NOMO-1 (cell line): ENCODE results near the gene ZMPSTE24.
A peak's percentile ranks its signal among the peaks of the same experiment; 100 is the strongest.

Experiments used
- DNase-seq, 2 experiments: peaks; one replicate each; lab custom pipeline; 2025; ENCODE audit not compliant: unreplicated experiment in 2 of 2; lab: John Stamatoyannopoulos, UW

ZMPSTE24 gene

DNA sequence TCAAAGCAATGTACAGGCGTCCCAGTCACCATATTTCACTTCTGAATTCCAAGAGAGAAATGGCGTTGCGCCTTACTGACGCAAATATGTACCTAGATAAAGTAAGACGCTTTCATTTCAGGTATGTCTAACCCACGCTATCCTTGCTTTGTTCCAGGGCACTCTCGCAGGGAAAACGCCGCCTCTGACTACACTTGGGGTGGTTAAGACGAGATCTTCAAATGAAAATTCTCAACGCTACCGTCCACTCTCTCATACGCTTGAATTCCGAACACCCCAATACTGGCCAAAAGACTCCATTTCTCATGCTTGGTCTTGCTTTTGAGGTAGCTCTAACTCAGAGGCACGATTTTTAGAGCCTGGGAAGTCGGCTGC, 736 bp upstream of the ZMPSTE24 start:
- peak in 1 of 2 experiments; percentile 65 for DNase-seq

DNA sequence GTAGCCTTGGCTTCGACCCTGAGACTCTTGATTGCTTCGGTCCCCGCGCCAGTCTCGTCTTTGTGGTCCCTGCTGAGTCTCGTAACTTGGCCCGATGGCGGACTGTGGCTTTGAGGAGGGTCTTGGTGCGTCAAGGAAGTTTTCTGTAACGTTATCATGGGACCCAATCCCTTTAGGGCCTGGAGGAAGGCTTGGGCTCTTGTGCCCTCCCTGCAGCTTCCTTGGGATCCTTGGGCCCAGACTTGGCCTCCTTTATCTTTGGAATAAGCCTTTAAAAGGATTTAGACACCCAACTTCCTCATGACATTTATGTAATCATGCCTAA, 371 bp downstream of the ZMPSTE24 start:
- DNase-seq, result peak in 1 of 2 experiments; percentile 10

DNA sequence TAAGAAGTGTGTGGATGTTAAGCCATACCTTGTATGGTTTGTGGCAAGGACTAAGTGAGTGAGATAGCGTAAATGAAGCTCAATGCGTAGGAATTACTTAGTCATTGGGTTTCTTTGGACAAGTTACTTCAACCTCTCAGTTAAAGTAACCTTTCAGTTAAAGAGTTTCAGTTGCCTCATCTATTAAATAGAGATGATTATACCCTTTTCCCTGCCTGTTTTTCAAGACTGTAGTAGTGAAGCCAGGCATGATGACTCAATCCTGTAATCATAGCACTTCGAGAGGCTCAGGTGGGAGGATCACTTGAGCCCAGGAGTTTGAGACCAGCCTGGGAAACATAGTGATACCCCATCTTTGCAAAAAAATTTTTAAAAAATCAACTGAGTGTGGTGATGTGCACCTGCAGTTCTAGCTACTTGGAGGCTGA, 6.3 kb downstream of the ZMPSTE24 start:
- DNase-seq, result no peak

DNA sequence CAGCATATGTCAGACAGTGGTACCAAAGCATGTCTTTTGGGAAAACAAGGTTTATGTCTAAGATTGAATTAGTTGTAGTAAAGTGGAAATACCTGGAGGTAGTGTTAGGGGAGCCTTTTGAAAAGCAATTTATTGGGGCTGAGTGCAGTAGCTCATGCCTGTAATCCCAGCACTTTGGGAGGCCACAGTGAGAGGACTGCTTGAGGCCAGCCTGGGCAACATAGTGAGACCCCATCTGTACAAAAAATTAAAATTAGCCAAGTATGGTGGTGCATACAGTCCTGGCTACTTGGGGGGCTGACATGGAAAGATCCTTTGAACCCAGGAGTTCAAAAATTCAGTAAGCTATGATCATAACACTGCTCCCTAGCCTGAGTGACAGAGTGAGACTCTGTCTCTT, 7.3 kb downstream of the ZMPSTE24 start:
- DNase-seq, result no peak

DNA sequence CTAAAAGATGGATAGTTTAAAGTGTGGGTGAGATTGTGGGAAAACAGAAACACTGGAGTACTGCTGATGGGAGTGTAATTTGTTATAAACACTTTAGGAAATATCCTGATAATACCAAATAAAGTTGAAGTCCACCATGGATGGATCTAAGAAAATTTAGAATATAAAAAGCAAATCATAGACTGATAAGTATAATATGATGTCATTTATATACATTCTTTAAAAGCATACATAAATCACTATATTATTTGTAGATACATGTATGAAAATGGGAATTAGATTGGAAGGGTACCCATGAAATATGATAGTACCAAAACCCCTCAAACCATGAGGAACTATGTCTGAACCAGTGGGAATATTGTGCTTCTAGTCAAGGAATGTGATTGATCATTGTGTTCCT, 7.9 kb downstream of the ZMPSTE24 start:
- no peak for DNase-seq

DNA sequence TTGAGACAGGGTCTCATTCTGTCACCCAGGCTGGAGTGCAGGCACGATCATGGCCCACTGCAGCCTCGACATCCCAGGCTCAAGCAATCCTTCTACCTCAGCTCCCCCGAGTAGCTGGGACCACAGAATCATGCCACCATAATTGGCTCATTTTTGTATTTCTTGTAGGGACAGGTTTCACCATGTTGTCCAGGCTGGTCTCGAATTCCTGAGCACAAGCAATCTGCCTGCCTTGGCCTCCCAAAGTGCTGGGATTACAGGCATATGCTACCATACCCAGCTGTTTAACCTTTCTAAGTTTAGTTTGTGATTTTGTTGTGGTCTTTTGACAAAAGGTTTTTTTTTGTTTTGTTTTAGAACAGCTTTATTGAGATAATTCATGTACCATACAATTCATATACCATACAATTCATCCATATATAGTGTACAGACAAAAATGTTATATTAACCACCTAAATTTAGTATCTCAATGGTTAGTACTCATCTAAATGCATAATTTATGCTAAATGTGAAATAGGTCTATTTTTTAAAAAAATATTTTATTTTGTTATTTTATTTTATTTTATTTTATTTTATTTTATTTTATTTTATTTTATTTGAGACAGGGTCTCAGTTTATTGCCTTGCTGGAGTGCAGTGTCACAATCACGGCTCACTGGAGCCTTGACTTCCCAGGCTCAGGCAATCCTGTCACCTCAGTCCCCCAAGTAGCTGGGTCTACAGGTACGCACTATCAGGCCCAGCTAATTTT, 8.9 kb downstream of the ZMPSTE24 start:
- DNase-seq, result no peak

DNA sequence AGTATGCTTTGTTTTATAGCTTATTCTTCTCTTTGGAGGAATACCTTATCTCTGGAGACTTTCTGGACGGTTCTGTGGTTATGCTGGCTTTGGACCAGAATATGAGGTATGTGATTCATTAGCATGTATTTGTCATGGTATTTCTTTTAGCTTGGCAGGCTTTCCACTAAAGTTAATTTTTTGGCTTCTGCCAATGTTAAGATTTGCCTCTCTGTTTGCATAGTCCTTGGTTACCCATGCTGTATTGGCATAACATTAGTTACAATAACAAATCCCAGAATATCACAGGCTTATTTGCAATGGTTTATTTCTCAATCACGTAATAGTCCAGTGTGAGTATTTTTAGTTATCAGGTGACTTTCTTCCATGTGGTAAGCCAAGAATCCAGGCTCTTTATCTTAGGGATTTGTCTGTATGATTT, 9.7 kb downstream of the ZMPSTE24 start:
- no peak for DNase-seq

DNA sequence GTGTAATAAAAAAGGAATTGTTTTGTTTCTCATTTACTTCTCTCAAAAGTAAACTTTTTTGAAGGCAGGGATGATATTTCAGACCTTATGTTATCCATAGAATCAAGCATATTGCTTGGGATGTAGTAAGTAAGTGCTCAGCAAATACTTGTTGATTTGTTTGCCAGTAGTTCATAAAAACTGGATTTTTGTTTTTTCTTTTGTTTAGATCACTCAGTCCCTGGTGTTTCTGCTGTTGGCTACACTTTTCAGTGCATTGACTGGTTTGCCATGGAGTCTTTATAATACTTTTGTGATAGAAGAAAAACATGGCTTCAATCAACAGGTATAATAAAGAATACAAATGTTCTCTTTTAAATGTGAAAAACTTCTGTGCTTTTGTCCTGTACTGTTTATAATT, 10.2 kb downstream of the ZMPSTE24 start:
- no peak for DNase-seq

DNA sequence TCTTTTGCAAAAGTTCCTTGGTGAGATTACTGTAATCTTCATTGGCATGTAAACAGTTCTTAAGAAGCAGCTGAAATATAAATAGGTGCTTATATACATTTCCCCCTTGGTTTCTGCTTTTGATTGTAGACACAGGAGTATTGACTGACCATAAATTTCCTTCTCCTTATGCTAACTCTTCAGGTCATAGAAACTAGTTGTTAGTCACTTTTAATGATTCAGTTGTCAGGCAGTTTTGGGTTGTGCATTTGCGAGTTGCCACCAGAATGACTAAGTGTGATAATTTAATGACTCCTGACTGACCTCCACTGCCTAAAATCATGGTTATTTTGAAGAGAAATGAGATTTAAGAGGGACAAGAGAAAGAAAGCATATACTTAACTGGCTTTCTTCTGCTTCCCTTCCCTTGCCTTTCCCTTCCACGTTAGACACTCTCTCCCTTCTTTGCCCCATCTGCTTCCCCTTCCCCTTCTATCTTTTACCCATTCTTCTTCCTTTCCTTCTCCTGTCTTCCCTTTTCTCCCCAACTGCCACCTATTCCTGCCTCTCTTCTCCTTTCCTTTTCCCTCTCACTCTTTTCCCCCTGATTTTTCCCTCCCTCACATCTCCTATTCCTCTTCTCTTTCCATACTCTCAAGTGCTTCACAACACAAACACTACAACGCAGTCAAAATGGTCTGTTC, 12.3 kb downstream of the ZMPSTE24 start:
- DNase-seq, result no peak

DNA sequence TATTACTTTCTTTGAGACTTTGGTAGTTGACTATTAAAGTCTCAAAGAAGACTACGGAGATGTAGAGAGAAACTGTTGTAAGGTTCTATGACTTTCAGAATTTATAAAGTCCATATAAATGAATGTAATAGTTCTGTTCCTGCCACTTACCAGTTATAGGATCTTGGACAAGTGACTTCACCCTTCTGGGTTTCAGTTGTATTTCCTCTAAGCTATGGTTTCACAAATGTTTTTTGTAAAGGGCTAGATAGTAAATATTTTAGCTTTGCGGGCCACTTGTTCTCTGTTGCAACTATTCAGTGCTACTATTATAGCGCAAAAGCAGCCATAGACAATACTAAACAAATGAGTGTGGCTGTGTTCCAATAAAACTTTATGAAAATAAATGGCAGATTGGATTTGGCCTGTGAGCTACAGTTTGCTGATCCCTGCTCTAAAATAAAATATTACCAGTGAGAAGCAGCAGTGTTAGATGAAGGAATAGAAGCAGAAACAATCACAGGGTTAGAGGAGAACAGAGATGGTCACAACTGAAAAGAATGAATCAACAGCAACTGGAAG, 14.7 kb downstream of the ZMPSTE24 start:
- no peak for DNase-seq

DNA sequence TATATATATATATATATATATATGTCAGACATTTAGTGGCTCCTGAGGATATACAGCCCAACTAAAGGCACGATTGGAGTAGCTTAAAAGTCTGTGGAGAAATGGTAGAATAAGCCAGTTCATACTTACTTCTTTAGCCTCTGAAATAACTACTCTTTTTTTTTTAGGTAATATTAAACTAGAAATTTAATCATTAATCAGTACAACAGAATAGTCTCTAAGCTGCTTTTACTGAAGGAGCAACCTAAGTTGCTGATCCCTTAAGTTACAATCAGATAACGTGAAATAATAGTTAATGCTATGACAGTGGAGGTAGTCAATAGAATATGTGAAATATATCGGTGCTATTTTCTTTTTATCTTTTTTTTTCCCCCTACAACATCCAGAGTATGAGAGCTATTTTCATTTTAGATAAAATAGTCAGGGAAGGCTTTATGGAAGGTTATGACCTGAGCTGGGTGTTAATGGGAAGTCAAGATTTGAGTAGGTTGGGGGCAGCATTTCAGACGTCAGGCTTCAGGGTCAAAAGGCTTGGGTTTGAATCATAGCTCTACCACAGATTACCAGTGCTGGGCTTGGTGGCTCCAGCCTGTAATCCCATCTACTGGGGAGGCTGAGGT, 15.6 kb downstream of the ZMPSTE24 start:
- no peak for DNase-seq

DNA sequence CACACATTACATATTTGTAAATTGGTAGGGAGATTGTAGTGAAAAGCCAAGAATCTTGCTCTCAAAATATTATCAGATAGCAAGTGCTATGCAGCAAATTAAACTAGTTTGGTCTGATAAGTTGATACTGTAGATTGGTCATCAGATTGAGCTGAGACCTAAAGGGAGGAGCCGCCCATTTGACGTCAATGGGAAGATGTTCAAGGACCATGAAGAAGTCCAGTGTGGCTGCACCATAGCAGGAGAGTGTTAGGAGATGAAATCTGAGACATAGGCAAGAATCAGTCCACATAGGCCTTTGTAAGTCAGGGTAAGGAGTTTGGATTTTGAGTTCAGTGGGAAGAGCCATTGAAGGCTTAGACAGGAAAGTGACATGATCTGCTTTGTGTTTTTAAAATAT, 16.3 kb downstream of the ZMPSTE24 start:
- no peak for DNase-seq

DNA sequence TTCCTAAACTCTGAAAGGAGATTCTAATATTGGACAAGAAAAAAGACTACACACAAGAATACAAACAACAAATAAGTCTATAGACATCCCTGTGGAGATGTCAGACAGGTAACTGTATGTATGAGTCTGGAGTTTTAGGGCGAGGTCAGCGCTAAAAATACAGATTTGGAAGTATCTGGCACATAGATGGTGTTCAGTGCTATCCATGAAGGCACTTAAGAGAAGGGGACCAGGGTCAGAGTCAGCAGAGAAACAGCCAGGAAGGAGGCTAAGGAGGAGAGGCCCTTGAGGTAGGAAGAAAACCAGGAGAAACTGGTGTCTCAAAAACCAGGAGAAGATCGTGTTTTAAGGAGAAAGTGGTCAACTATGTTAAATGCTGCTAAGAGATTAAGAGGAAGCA, 18.1 kb downstream of the ZMPSTE24 start:
- DNase-seq, result no peak

DNA sequence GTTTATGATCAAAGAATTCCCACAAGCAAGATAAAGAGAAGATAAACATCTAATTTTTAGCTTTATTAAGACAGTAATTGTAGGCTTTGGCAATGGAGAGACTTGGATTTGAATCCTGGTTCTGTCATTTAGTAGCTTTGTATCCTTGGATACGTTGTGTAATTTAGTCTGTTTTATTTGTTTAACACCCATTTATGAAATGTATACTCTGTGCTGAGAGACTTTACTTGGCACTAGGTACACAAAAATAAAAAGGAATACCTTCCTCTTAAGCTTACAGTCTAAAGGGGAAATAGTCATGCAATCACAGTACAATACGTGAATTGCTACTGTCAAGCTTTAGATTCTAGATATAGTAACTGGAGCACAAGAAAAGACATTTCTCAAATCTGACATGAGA, 23.8 kb downstream of the ZMPSTE24 start:
- DNase-seq, result no peak

DNA sequence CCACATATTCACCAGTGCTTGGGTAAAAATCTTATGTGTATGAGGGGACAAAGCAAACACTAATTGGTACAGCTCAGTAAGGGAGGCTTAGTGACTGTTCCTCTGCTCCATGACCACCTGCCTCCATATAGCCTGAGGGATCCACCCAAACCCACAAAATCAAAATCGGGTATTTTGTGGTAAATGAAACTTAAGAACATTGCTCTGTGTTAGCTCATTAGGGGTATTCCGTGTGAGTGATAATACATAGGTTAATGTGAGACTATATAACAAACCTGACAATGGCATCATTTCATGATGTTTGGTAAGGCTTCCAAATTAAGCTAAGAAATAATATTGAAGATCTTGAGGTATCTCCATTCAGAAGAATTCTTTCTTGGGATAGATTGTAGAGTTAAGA, 33.3 kb downstream of the ZMPSTE24 start:
- no peak for DNase-seq

DNA sequence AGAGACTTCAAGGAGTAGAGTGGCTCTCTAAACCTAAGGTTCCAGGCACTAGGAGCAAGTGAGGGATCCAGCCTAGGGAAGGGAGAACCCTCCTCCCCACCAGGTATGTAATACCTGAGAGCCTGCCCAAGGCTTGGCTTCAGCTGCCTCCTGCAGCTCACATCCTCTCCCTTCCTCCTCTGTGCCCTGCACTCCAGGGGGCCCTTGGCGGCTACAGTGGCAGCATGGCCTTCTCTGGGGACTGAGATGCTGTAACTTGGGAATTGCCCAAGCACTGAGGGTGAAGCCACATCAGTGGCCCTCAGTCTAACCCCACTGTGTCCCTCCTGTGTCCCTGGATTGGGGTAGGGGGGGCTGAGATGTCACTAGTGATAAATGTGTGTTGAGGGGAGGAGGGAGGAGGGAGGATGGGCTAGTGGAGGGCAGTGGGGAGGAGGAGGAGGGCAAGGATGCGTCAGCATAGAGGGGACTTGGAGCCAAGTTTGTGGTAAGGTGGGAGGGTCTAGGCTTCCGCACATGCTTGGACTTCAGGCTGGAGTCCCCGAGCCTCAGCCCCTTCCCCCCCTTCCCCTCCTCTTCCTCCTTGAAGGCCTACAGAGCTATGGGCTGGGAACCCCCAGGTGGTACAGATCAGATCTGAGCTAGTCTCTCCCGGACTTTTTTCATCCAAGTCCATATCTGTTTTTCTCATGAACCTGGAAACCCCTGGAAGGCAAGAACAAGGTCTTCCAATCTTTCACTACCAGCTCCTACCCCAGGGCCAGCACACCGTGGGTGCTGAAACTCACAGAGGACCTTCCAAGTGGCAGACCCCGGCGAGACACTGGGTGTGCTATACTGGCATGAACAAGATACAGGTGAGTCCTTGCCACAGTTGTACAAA, 41.6 kb downstream of the ZMPSTE24 start:
- no peak for DNase-seq

DNA sequence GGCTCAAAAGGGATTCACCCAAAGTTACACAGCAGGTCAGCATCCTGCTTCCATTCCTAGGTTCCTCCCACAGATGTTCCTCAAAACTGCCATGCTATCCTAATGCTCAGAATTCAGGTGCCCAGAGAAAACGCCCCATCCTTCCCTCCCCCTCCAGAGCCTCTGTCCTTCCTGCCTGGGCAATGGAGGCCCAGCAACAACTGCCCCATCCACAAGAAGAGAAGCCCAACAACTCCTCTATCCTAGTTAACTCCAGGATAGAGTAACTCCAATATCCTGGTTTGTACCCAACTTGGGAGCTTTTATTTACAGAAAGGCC, 42.2 kb downstream of the ZMPSTE24 start:
- no peak for DNase-seq

DNA sequence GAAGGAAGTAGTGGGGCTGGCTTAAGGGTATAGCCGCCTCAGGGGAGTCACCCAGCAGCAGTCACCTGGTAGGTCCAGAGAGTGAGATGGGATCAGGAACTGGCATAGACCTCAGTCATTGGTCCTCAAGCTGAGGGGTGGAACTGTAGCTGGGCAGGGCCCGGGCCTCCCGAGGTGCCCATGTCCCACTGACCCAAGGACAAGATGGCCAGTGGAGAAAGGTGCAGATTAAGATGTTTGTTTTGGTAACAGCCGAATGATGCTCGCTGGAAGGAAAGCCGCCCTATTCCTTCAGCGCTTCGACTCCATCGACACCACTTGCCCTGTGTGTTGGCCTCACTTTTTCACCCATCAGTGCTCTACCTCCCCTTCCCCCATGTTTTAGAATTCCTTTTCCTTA, 42.6 kb downstream of the ZMPSTE24 start:
- no peak for DNase-seq

DNA sequence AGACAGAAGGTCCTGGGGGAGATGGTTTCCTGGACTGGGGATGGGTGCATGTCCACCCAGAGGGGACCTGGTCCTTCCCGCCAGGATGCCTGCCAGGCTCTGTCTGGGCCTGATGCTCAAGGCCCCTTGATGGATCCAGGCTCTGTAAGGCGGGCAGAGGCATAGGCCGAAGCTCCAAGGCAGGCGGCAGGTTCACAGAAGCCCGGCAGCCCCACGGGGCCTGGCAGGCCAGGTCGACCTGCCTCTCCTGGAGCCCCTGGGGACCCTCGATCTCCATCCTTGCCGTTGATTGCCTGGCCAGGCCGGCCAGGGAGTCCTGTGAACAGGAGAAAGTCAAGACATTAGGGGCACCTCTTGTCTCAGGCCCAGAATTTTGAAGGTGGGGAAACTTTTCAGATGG, 43.0 kb downstream of the ZMPSTE24 start:
- DNase-seq, result no peak

DNA sequence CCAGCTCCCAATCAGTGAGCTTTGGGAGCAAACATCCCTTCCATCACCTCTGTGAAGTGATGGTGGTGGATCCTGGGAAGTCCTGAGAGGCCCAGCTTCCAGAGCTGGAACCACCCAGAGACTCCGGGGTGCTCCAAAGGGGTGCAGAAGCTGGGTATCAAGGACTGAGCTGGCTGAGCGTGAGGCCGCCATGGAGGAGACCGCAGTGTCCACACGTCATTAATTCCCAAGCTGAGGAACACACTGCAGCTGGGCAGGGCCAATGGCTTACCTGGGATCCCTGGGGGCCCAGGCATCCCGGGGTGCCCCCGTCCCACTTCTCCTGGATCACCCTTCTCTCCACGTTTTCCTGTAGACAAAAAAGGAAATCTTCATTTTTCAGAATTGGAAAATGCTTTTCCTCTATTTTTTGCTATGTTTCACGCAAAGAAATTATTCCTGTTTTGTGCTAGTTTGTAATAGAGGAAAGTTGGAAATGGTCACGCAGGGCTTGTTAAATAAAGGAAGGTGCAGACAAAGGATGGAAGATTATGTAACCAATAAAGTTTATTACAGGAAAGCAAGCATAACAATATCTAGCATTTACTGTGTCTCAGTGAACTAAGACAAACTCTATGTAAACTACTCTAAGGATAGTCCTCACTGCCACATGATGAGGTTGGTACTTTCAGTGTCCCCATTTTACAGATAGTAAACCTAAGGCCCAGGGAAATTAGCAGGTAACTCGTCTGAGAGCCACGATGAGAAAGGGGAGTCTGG, 43.7 kb downstream of the ZMPSTE24 start:
- DNase-seq, result no peak
